ENCODE measurements around the gene NIPAL4. TPM values are rescaled to one million over a fixed set of nuclear protein-coding genes. Genes with fewer than 3 reads are reported as not detected.

NIPAL4 gene
- total RNA-seq, 1 experiment from 2014 or later = not detected

GRCh38 chr5:157505496-157505895, 45.5 kb downstream of the NIPAL4 start:
- Histone ChIP-seq H3K36me3 (ENCODE audit: control insufficient read depth, insufficient read depth, low read length) (no peaks in the 10 kb centered on the region), H3K27ac (ENCODE audit: low read length) (no peak overlapping the region), H3K4me3 (ENCODE audit: low read depth in 2 of 2, low read length in 2 of 2) (no peak overlapping the region), H3K4me1 (ENCODE audit: control insufficient read depth, insufficient read depth, low read length) (no peaks in the 10 kb centered on the region), H3K9me3 (ENCODE audit: control insufficient read depth, insufficient read depth, low read depth, low read length) (no peaks in the 10 kb centered on the region), H3K27me3 (ENCODE audit: control insufficient read depth, insufficient read depth, low read length) (no peaks in the 10 kb centered on the region)
- intact Hi-C loops (cut with micrococcal nuclease; ENCODE audit: unreplicated experiment) = no loop called here
- ATAC-seq = no peak
- CTCF ChIA-PET = no interaction called here
- POLR2A ChIA-PET = no interaction called here
- in situ Hi-C loops (cut with HindIII; ENCODE audit: low pct_unique_long_range_greater_than_20kb, low sequenced_read_pairs) = no loop called here
- TF ChIP-seq, protein P1, sequence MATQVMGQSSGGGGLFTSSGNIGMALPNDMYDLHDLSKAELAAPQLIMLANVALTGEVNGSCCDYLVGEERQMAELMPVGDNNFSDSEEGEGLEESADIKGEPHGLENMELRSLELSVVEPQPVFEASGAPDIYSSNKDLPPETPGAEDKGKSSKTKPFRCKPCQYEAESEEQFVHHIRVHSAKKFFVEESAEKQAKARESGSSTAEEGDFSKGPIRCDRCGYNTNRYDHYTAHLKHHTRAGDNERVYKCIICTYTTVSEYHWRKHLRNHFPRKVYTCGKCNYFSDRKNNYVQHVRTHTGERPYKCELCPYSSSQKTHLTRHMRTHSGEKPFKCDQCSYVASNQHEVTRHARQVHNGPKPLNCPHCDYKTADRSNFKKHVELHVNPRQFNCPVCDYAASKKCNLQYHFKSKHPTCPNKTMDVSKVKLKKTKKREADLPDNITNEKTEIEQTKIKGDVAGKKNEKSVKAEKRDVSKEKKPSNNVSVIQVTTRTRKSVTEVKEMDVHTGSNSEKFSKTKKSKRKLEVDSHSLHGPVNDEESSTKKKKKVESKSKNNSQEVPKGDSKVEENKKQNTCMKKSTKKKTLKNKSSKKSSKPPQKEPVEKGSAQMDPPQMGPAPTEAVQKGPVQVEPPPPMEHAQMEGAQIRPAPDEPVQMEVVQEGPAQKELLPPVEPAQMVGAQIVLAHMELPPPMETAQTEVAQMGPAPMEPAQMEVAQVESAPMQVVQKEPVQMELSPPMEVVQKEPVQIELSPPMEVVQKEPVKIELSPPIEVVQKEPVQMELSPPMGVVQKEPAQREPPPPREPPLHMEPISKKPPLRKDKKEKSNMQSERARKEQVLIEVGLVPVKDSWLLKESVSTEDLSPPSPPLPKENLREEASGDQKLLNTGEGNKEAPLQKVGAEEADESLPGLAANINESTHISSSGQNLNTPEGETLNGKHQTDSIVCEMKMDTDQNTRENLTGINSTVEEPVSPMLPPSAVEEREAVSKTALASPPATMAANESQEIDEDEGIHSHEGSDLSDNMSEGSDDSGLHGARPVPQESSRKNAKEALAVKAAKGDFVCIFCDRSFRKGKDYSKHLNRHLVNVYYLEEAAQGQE (IDR thresholded peaks at IDR 0.05; ENCODE audit: insufficient read depth in 1 of 2, low read depth in 2 of 2, low read length in 1 of 2) = no peak
- TF ChIP-seq SIN3A (IDR thresholded peaks at IDR 0.05; ENCODE audit: borderline replicate concordance, insufficient read depth, low read depth, low read length) = no peak
- no peak for TF ChIP-seq POLR2AphosphoS5 (IDR thresholded peaks at IDR 0.05; ENCODE audit: low read depth, low read length)
- no peak for TF ChIP-seq TCF7L2 (IDR thresholded peaks at IDR 0.05; ENCODE audit: low read depth, low read length)
- no peak for TF ChIP-seq CTCF (IDR thresholded peaks at IDR 0.05)
- DNase-seq (ENCODE audit: low read depth, low spot score) = no peak
- no TSS peak for BruUV-seq (replicated peaks)

DNA sequence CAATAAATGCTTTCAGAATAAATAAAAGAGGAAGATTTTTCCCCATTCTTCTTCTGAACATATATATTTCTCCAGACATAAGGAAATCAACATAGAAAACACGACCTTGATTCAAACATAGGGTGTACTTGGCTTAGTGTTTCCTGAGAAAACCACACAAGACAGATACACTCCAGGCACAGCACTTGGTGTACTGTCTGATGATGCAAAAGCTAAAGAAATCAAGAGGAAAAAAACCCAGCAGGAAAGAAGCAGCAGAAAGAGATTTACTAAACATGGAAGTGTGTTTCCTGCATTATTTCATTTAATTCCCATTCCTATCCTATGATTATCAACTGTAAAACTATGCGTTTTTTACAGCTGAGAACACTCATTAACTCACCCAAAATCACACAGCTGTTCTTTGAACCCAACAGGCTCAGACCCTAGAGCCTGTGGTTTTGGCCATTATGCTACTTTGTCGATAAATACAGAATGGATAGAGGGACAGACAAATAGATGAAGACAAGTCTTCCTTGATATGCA, 46.1 kb downstream of the NIPAL4 start:
- H3K27ac ChIP-seq (ENCODE audit: low read length) = no peak overlapping the region
- H3K27me3 ChIP-seq (ENCODE audit: control insufficient read depth, insufficient read depth, low read length) = no peaks in the 10 kb centered on the region
- TF ChIP-seq POLR2AphosphoS5 (IDR thresholded peaks at IDR 0.05; ENCODE audit: low read depth, low read length) (no peak), SIN3A (IDR thresholded peaks at IDR 0.05; ENCODE audit: borderline replicate concordance, insufficient read depth, low read depth, low read length) (no peak), CTCF (IDR thresholded peaks at IDR 0.05) (no peak), TCF7L2 (IDR thresholded peaks at IDR 0.05; ENCODE audit: low read depth, low read length) (no peak)
- TF ChIP-seq, protein P1 (IDR thresholded peaks at IDR 0.05; ENCODE audit: insufficient read depth in 1 of 2, low read depth in 2 of 2, low read length in 1 of 2) = no peak
- ATAC-seq (no peak), DNase-seq (ENCODE audit: low read depth, low spot score) (no peak)
- H3K36me3 ChIP-seq (ENCODE audit: control insufficient read depth, insufficient read depth, low read length) = no peaks in the 10 kb centered on the region
- ChIA-PET POLR2A (no interaction called here), CTCF (interaction anchor here (0.7 kb wide), 1 partner anchor 85 kb away, joined by 5 read pairs; no protein-coding TSS in a partner anchor)
- no TSS peak for BruUV-seq (replicated peaks)
- intact Hi-C loops (cut with micrococcal nuclease; ENCODE audit: unreplicated experiment) = no loop called here
- in situ Hi-C loops (cut with HindIII; ENCODE audit: low pct_unique_long_range_greater_than_20kb, low sequenced_read_pairs) = no loop called here
- no peak overlapping the region for H3K4me3 ChIP-seq (ENCODE audit: low read depth in 2 of 2, low read length in 2 of 2)
- H3K4me1 ChIP-seq (ENCODE audit: control insufficient read depth, insufficient read depth, low read length) = no peaks in the 10 kb centered on the region
- H3K9me3 ChIP-seq (ENCODE audit: control insufficient read depth, insufficient read depth, low read depth, low read length) = no peaks in the 10 kb centered on the region
